Neural progenitor cell (in vitro differentiated cells): ENCODE data around the gene BIK.

Experiments used
- EZH2phosphoT487 ChIP-seq: fragments of 200-600 bp; sonication (generic); IDR thresholded peaks from 2 replicates; pipeline ENCODE4 v1.6.1; 2017; ENCODE audit warnings: antibody characterized with exemption
- TF ChIP-seq, protein P1 (sequence below): fragments of 200-600 bp; sonication (generic); IDR thresholded peaks from 2 replicates; pipeline ENCODE4 v1.5.1; 2017; ENCODE audit warnings: antibody characterized with exemption, mild to moderate bottlenecking

- TF ChIP-seq, protein P1, sequence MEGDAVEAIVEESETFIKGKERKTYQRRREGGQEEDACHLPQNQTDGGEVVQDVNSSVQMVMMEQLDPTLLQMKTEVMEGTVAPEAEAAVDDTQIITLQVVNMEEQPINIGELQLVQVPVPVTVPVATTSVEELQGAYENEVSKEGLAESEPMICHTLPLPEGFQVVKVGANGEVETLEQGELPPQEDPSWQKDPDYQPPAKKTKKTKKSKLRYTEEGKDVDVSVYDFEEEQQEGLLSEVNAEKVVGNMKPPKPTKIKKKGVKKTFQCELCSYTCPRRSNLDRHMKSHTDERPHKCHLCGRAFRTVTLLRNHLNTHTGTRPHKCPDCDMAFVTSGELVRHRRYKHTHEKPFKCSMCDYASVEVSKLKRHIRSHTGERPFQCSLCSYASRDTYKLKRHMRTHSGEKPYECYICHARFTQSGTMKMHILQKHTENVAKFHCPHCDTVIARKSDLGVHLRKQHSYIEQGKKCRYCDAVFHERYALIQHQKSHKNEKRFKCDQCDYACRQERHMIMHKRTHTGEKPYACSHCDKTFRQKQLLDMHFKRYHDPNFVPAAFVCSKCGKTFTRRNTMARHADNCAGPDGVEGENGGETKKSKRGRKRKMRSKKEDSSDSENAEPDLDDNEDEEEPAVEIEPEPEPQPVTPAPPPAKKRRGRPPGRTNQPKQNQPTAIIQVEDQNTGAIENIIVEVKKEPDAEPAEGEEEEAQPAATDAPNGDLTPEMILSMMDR = no peak
- TF ChIP-seq EZH2phosphoT487 = no peak
These were observed 60.5 kb downstream of the BIK start for GRCh38 chr22:43171019-43171491.
